NCI-H2196 (cell line): ENCODE data around the gene NACC2.

ENCODE experiments used
- DNase-seq: peaks from one replicate; lab custom pipeline; 2025; ENCODE audit not compliant: unreplicated experiment; lab: John Stamatoyannopoulos, UW

Gene NACC2

GRCh38 chr9:136093995-136094881 lies 851 bp downstream of the NACC2 start:
- peak; percentile 35 for DNase-seq

GRCh38 chr9:136093346-136093986 lies 1.6 kb downstream of the NACC2 start:
- DNase-seq, result no peak

- DNase-seq, result no peak
Observed at GRCh38 chr9:136092741-136093140, 2.3 kb downstream of the NACC2 start.

- DNase-seq, result no peak
Observed at GRCh38 chr9:136092353-136092650, 2.8 kb downstream of the NACC2 start.

- peak; percentile 25 for DNase-seq
Observed at GRCh38 chr9:136091582-136092352, 3.3 kb downstream of the NACC2 start.

GRCh38 chr9:136090768-136091581 lies 4.1 kb downstream of the NACC2 start:
- DNase-seq, result no peak

- DNase-seq, result no peak
Observed at GRCh38 chr9:136090056-136090735, 4.9 kb downstream of the NACC2 start.

GRCh38 chr9:136089697-136090045 lies 5.4 kb downstream of the NACC2 start:
- no peak for DNase-seq

GRCh38 chr9:136088939-136089696 lies 6.0 kb downstream of the NACC2 start:
- no peak for DNase-seq

GRCh38 chr9:136088481-136088938 lies 6.6 kb downstream of the NACC2 start:
- no peak for DNase-seq

- no peak for DNase-seq
Observed at GRCh38 chr9:136087741-136088480, 7.2 kb downstream of the NACC2 start.

- DNase-seq, result no peak
Observed at GRCh38 chr9:136086951-136087740, 7.9 kb downstream of the NACC2 start.

GRCh38 chr9:136086213-136086881 lies 8.7 kb downstream of the NACC2 start:
- DNase-seq, result peak; percentile 29

GRCh38 chr9:136085815-136086212 lies 9.3 kb downstream of the NACC2 start:
- DNase-seq, result peak; percentile 83

- DNase-seq, result no peak
Observed at GRCh38 chr9:136084063-136084944, 10.8 kb downstream of the NACC2 start.

- DNase-seq, result no peak
Observed at GRCh38 chr9:136083558-136084062, 11.5 kb downstream of the NACC2 start.
